HCT116 (cell line): ENCODE data around the gene OPN3. TPM values are rescaled to one million over a fixed set of nuclear protein-coding genes. Genes with fewer than 3 reads are reported as not detected.
"Not testable (repeated sequence)": the region's sequence is repeated elsewhere in the genome, so short reads cannot be mapped to it uniquely, and the experiment has no call there.

Experiments
- ATAC-seq: fragments of 200-7000 bp; cut with Tn5 transposase; 2 replicates; pipeline ENCODE4 v1.9.1; 2020; ENCODE audit warnings: mild to moderate bottlenecking, moderate library complexity
- BruUV-seq: library from RNA; stranded (reverse); fragments of 400-500 nt; replicated peaks from 2 replicates; lab custom pipeline; 2021; lab: Mats Ljungman, UMichigan
- CTCF ChIA-PET: fragments of 300-600 bp; sonication (Branson Sonifier 250); formaldehyde crosslinking; loops from one replicate; lab custom pipeline; 2021; ENCODE audit warnings: antibody characterized with exemption; lab: Charles Lee
- POLR2A ChIA-PET: fragments of 300-600, 350-600 bp; sonication (Branson Sonifier 250); formaldehyde crosslinking; loops from one replicate; lab custom pipeline; 2021; ENCODE audit warnings: antibody characterized with exemption; lab: Charles Lee
- RAD21 ChIA-PET, 2 experiments: fragments of 300-600 bp; sonication (Branson Sonifier 250); formaldehyde crosslinking; loops; one replicate each; lab custom pipeline; 2023; ENCODE audit warnings: low total read pairs in 2 of 2; ENCODE audit not compliant: uncharacterized antibody in 2 of 2, unreplicated experiment in 2 of 2, low non-redundant PET in 1 of 2; lab: Charles Lee
- DNase-seq: peaks from one replicate; pipeline ENCODE4 v3.0.0-alpha.2; 2010; ENCODE audit warnings: low read depth, low spot score
- H2AFZ ChIP-seq: fragments of 200-600 bp; shearing (Covaris generic), sonication (generic); 2 replicates; pipeline ENCODE4 v1.6.1; 2017; ENCODE audit warnings: low read depth, mixed run types, mixed read lengths, antibody characterized with exemption, low read length; ENCODE audit not compliant: poor library complexity, severe bottlenecking
- H3K27ac ChIP-seq: 2 replicates; pipeline ENCODE4 v1.5.1; 2012; ENCODE audit warnings: low read depth, low read length
- H3K27me3 ChIP-seq: fragments of 200-600 bp; sonication (generic); 2 replicates; pipeline ENCODE4 v1.6.1; 2016; ENCODE audit warnings: mixed run types, low read length, mixed read lengths; ENCODE audit not compliant: insufficient read depth
- H3K36me3 ChIP-seq, 2 experiments: fragments of 200-500 bp in 1 of 2; fragments of 200-600 bp in 1 of 2; sonication (Bioruptor generic) in 1 of 2; sonication (generic) in 1 of 2; 2 replicates each; pipeline versions ENCODE4 v1.5.1 to v1.6.1; 2014 to 2016; ENCODE audit warnings: low read length in 2 of 2, inconsistent platforms in 1 of 2, mixed read lengths in 1 of 2, mixed run types in 1 of 2; ENCODE audit not compliant: insufficient read depth in 2 of 2, control insufficient read depth in 1 of 2
- H3K4me1 ChIP-seq, 2 experiments: fragments of 200-600 bp in 1 of 2; sonication (generic) in 1 of 2; 2 replicates each; pipeline versions ENCODE4 v1.5.1 to v1.6.1; 2012 to 2017; ENCODE audit warnings: low read length in 2 of 2, inconsistent platforms in 1 of 2, mild to moderate bottlenecking in 1 of 2, mixed read lengths in 1 of 2, mixed run types in 1 of 2, moderate library complexity in 1 of 2; ENCODE audit not compliant: insufficient read depth in 2 of 2, control insufficient read depth in 1 of 2
- H3K4me2 ChIP-seq: fragments of 200-600 bp; sonication (generic); 2 replicates; pipeline ENCODE4 v1.6.1; 2017; ENCODE audit warnings: mixed run types, low read length, mixed read lengths
- H3K4me3 ChIP-seq, 2 experiments: fragments of 200-600 bp in 1 of 2; sonication (generic) in 1 of 2; replicated peaks in 1 of 2; 2 replicates each; pipeline ENCODE4 v1.5.1; 2011 to 2016; ENCODE audit warnings: low read length in 2 of 2, control low read depth in 1 of 2, low read depth in 1 of 2, mild to moderate bottlenecking in 1 of 2, mixed read lengths in 1 of 2, mixed run types in 1 of 2
- H3K79me2 ChIP-seq: fragments of 200-600 bp; sonication (generic); 2 replicates; pipeline ENCODE4 v1.6.1; 2017; ENCODE audit warnings: mild to moderate bottlenecking, mixed run types, low read length, moderate library complexity, mixed read lengths; ENCODE audit not compliant: insufficient read depth
- H3K9ac ChIP-seq: fragments of 200-600 bp; sonication (generic); 2 replicates; pipeline ENCODE4 v1.6.1; 2016; ENCODE audit warnings: low read length, mixed read lengths
- H3K9me2 ChIP-seq: fragments of 200-600 bp; sonication (generic), shearing (Covaris generic); 2 replicates; pipeline ENCODE4 v1.6.1; 2017; ENCODE audit warnings: mixed run types, mild to moderate bottlenecking, moderate library complexity; ENCODE audit not compliant: insufficient read depth
- H3K9me3 ChIP-seq, 2 experiments: fragments of 200-500 bp in 1 of 2; fragments of 200-600 bp in 1 of 2; sonication (Bioruptor generic) in 1 of 2; sonication (generic) in 1 of 2; 2 replicates each; pipeline ENCODE4 v1.6.1; 2014 to 2017; ENCODE audit warnings: low read length in 2 of 2, mixed read lengths in 2 of 2, inconsistent platforms in 1 of 2, low read depth in 1 of 2, mild to moderate bottlenecking in 1 of 2, mixed run types in 1 of 2, moderate library complexity in 1 of 2; ENCODE audit not compliant: control insufficient read depth in 1 of 2, insufficient read depth in 1 of 2
- H4K20me1 ChIP-seq: fragments of 200-600 bp; sonication (generic), shearing (Covaris generic); 2 replicates; pipeline ENCODE4 v1.6.1; 2017; ENCODE audit warnings: mixed run types, mild to moderate bottlenecking, moderate library complexity; ENCODE audit not compliant: insufficient read depth
- CBX3 ChIP-seq: IDR thresholded peaks from 2 replicates; pipeline ENCODE4 v1.6.1; 2012; ENCODE audit warnings: low read depth
- CEBPB ChIP-seq: IDR thresholded peaks from 2 replicates; pipeline ENCODE4 v1.6.1; 2012; ENCODE audit warnings: low read depth
- CTCF ChIP-seq, 3 experiments: fragments of 200-600 bp in 1 of 3; sonication (generic) in 1 of 3; IDR thresholded peaks in 2 of 3; conservative IDR thresholded peaks in 1 of 3; 2 replicates each; pipeline ENCODE4 v1.5.1; 2012 to 2017; ENCODE audit warnings: low read depth in 2 of 3, low read length in 2 of 3, antibody characterized with exemption in 1 of 3, borderline replicate concordance in 1 of 3, control low read depth in 1 of 3, mild to moderate bottlenecking in 1 of 3, mixed read lengths in 1 of 3, mixed run types in 1 of 3, moderate library complexity in 1 of 3; ENCODE audit not compliant: insufficient read depth in 1 of 3
- EGR1 ChIP-seq: IDR thresholded peaks from 2 replicates; pipeline ENCODE4 v1.6.1; 2012; ENCODE audit warnings: low read depth
- EZH2 ChIP-seq: fragments of 200-600 bp; sonication (generic); IDR thresholded peaks from 2 replicates; pipeline ENCODE4 v1.6.1; 2017; ENCODE audit warnings: antibody characterized with exemption, mixed run types
- FOSL1 ChIP-seq: IDR thresholded peaks from 2 replicates; pipeline ENCODE4 v1.6.1; 2012; ENCODE audit warnings: low read depth
- JUND ChIP-seq: IDR thresholded peaks from 2 replicates; pipeline ENCODE4 v1.6.1; 2012
- POLR2AphosphoS5 ChIP-seq: IDR thresholded peaks from 2 replicates; pipeline ENCODE4 v1.6.1; 2011; ENCODE audit warnings: mild to moderate bottlenecking, low read depth, low read length, moderate library complexity
- REST ChIP-seq: IDR thresholded peaks from 2 replicates; pipeline ENCODE4 v1.6.1; 2012; ENCODE audit warnings: low read depth
- SIN3A ChIP-seq: IDR thresholded peaks from 2 replicates; pipeline ENCODE4 v1.6.1; 2012; ENCODE audit warnings: low read depth
- SRF ChIP-seq: IDR thresholded peaks from 2 replicates; pipeline ENCODE4 v1.6.1; 2012; ENCODE audit warnings: low read depth
- ZBTB33 ChIP-seq: IDR thresholded peaks from 2 replicates; pipeline ENCODE4 v1.6.1; 2011; ENCODE audit warnings: mild to moderate bottlenecking, low read length, moderate library complexity; ENCODE audit not compliant: insufficient replicate concordance; ENCODE audit errors: extremely low read depth
- intact Hi-C: fragments of 100-400 bp; cut with micrococcal nuclease; formaldehyde crosslinking; loops from 2 replicates; pipeline ENCODE4 v1.10.0; 2022
- total RNA-seq: library from RNA; stranded (reverse); gene quantifications from one replicate; pipeline ENCODE4 v1.2.1, GENCODE V29; 2021; ENCODE audit not compliant: unreplicated experiment

Gene OPN3
- total RNA-seq, 1 experiment from 2014 or later, result 6.1 TPM

- ATAC-seq, CTCF ChIA-PET, H3K9ac ChIP-seq, intact Hi-C loops, H3K27me3 ChIP-seq, H3K4me2 ChIP-seq, H4K20me1 ChIP-seq, BruUV-seq, DNase-seq, H3K4me3 ChIP-seq, H2AFZ ChIP-seq, H3K9me2 ChIP-seq, H3K79me2 ChIP-seq, H3K4me1 ChIP-seq, H3K27ac ChIP-seq, H3K9me3 ChIP-seq, RAD21 ChIA-PET, POLR2A ChIA-PET, H3K36me3 ChIP-seq: not testable (repeated sequence)
Measured at GRCh38 chr1:241659016-241659415, 18.8 kb upstream of the OPN3 start.

- intact Hi-C loops, result no loop called here
- CTCF ChIA-PET, result no interaction called here
- Histone ChIP-seq H2AFZ (no peak overlapping the region), H3K27me3 (no peaks in the 10 kb centered on the region), H3K9me3 (no peaks in the 10 kb centered on the region), H4K20me1 (no peaks in the 10 kb centered on the region), H3K4me2 (no peak overlapping the region), H3K4me1 (no peaks in the 10 kb centered on the region), H3K36me3 (no peaks in the 10 kb centered on the region), H3K27ac (no peak overlapping the region), H3K9ac (no peak overlapping the region), H3K4me3 (no peak overlapping the region), H3K79me2 (no peaks in the 10 kb centered on the region), H3K9me2 (no peaks in the 10 kb centered on the region)
- no TSS peak for BruUV-seq
- no peak for TF ChIP-seq SIN3A
- no peak for TF ChIP-seq CEBPB
- TF ChIP-seq EGR1, result no peak
- TF ChIP-seq SRF, result no peak
- no peak for TF ChIP-seq FOSL1
- no peak for TF ChIP-seq CBX3
- no peak for TF ChIP-seq REST
- no peak for TF ChIP-seq POLR2AphosphoS5
- TF ChIP-seq EZH2, result no peak
- TF ChIP-seq ZBTB33, result no peak
- no peak for TF ChIP-seq CTCF (IDR thresholded peaks at IDR 0.05 in 2 of 3, conservative IDR thresholded peaks at IDR 0.05 in 1 of 3; ENCODE audit: borderline replicate concordance in 1 of 3, insufficient read depth in 1 of 3, low read depth in 2 of 3, low read length in 2 of 3)
- no peak for TF ChIP-seq JUND
- POLR2A ChIA-PET, result no interaction called here
- RAD21 ChIA-PET, result no interaction called here
- no peak for DNase-seq
- ATAC-seq, result no peak
Measured at GRCh38 chr1:241658081-241658793, 18.1 kb upstream of the OPN3 start.
